ENCODE data around the gene MAP3K21. TPM values are rescaled to one million over a fixed set of nuclear protein-coding genes. Genes with fewer than 3 reads are reported as not detected.

Gene MAP3K21
- total RNA-seq, result 7.3 and 11.0 TPM in 2 replicates

- H3K4me3 ChIP-seq (ENCODE audit: low read depth, low read length), result peak within 1 kb of the TSS; percentile 80
- TF ChIP-seq CTCF (conservative IDR thresholded peaks at IDR 0.05; ENCODE audit: low read depth, low read length), result no peak
- DNase-seq (ENCODE audit: low read depth), result no peak
Measured at GRCh38 chr1:233327651-233328141, at the start of gene MAP3K21. Gene MAP3K21 (plus strand): TSS chr1:233327724. CDS start chr1:233328029, 305 bp downstream.

DNA sequence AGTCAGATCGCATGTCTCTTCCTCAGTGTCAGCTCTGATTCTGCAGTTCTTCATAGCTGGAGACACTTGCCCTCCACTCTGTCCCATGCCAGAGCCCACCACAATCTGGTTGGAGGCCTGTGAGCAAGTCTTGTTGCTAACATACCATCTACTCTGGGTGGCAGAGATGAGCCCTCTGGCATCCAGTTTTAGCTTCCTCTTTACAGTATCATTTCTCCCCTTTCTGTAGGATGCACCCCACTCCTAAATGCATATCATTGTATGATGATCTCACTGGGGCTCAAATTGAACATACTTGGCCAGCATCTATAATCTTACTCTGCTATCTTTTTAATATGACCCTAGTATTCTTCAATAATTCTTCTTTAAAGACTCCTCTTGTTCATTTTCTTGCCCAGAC is 48.9 kb upstream of the MAP3K21 start:
- no peak for DNase-seq (ENCODE audit: low read depth)
- H3K4me3 ChIP-seq (ENCODE audit: low read depth, low read length), result no peak overlapping the region
- TF ChIP-seq CTCF (conservative IDR thresholded peaks at IDR 0.05; ENCODE audit: low read depth, low read length), result no peak

- TF ChIP-seq CTCF (conservative IDR thresholded peaks at IDR 0.05; ENCODE audit: low read depth, low read length), result no peak
- no peak overlapping the region for H3K4me3 ChIP-seq (ENCODE audit: low read depth, low read length)
- no peak for DNase-seq (ENCODE audit: low read depth)
Measured at GRCh38 chr1:233279971-233280370, 47.6 kb upstream of the MAP3K21 start.

DNA sequence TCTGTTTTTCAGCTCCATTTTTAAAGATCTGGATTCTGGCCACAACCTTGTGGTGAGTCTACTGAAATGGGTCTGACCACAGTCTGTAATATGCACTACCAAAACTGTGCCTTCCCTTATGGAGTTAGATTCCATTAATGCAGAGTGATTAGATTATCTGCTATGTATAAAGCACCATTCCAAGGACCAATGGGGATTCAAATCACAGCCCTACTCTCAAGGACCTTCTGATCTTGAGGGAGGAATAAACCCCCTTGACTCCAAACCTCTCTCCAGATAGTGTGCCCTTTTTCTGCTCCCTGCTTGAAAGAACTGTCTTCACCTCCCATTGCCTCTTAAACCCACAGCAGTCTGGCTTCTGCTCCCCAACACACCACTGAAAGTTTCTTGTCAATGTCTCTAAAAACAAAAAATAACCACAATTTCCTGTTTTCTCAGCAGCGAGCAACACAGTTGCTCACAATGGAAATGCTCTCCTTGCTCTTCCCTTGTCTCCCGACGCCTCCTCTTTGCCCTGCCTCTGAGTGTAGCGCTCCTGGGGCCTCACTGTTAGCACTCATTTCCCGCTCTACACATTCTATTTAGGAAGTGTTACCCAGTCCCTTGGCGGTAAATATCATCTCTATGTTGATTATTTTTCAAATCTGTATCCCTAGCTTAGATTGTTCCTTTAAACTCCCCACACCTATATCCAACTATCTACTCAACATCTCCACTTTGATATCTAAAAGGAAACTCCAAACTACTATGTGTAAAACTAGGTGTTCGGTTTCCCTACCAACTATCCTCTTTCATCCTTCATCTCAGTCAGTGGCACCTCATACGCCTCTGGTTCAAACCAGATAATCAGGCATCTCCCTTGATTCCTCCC is 45.6 kb upstream of the MAP3K21 start:
- no peak overlapping the region for H3K4me3 ChIP-seq (ENCODE audit: low read depth, low read length)
- TF ChIP-seq CTCF (conservative IDR thresholded peaks at IDR 0.05; ENCODE audit: low read depth, low read length), result no peak
- DNase-seq (ENCODE audit: low read depth), result no peak

DNA sequence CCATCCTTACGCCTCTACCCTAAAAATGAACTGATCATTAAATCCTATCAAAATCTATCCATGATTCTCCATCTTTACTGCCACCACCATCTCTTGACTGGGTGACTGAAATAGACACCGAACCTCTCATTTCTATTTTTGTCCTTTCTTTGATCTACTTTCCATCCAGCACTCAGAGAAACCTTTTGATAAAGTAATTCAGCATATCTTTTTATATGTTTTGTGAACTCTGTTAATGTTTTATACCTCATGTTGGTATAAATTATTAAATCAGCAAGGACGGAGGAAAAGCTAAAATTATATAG is 45.0 kb upstream of the MAP3K21 start:
- TF ChIP-seq CTCF (conservative IDR thresholded peaks at IDR 0.05; ENCODE audit: low read depth, low read length), result no peak
- DNase-seq (ENCODE audit: low read depth), result no peak
- H3K4me3 ChIP-seq (ENCODE audit: low read depth, low read length), result no peak overlapping the region

GRCh38 chr1:233289676-233290075 is 37.8 kb upstream of the MAP3K21 start:
- DNase-seq (ENCODE audit: low read depth), result no peak
- TF ChIP-seq CTCF (conservative IDR thresholded peaks at IDR 0.05; ENCODE audit: low read depth, low read length), result no peak
- no peak overlapping the region for H3K4me3 ChIP-seq (ENCODE audit: low read depth, low read length)
